MM.1S (cell line): ENCODE results near the gene RGS13.

Source experiments
- DNase-seq: peaks from one replicate; pipeline ENCODE4 v3.0.0-alpha.2; 2015
- H2AFZ ChIP-seq: fragments of 300-600 bp; sonication (generic); 2 replicates; pipeline ENCODE4 v1.6.0; 2016; ENCODE audit warnings: antibody characterized with exemption, low read length
- H3F3A ChIP-seq: fragments of 300-600 bp; sonication (generic); 2 replicates; pipeline ENCODE4 v1.6.1; 2016; ENCODE audit warnings: mild to moderate bottlenecking, antibody characterized with exemption, low read length, moderate library complexity, mixed read lengths; ENCODE audit not compliant: insufficient read depth
- H3K27ac ChIP-seq: fragments of 300-600 bp; sonication (generic); 2 replicates; pipeline ENCODE4 v1.5.1; 2016; ENCODE audit warnings: mild to moderate bottlenecking, low read length
- H3K27me3 ChIP-seq: fragments of 300-600 bp; sonication (generic); replicated peaks from 2 replicates; pipeline ENCODE4 v1.6.0; 2016; ENCODE audit warnings: low read length; ENCODE audit not compliant: insufficient read depth
- H3K36me3 ChIP-seq: fragments of 300-600 bp; sonication (generic); replicated peaks from 2 replicates; pipeline ENCODE4 v1.6.1; 2016; ENCODE audit warnings: mild to moderate bottlenecking, low read length, mixed read lengths; ENCODE audit not compliant: insufficient read depth
- H3K4me1 ChIP-seq: fragments of 300-600 bp; sonication (generic); 2 replicates; pipeline ENCODE4 v1.6.1; 2016; ENCODE audit warnings: low read length, mixed read lengths
- H3K4me2 ChIP-seq: fragments of 300-600 bp; sonication (generic); 2 replicates; pipeline ENCODE4 v1.6.0; 2016; ENCODE audit warnings: low read depth, low read length
- H3K4me3 ChIP-seq: fragments of 300-600 bp; sonication (generic); 2 replicates; pipeline ENCODE4 v1.5.1; 2016; ENCODE audit warnings: low read length, mixed read lengths
- H3K79me2 ChIP-seq: fragments of 300-600 bp; sonication (generic); 2 replicates; pipeline ENCODE4 v1.6.1; 2016; ENCODE audit warnings: mixed run types, low read length, mixed read lengths
- H3K9ac ChIP-seq: fragments of 300-600 bp; sonication (generic); 2 replicates; pipeline ENCODE4 v1.6.1; 2016; ENCODE audit warnings: low read length, mixed read lengths
- H3K9me2 ChIP-seq: fragments of 300-600 bp; sonication (generic); replicated peaks from 2 replicates; pipeline ENCODE4 v1.6.1; 2016; ENCODE audit warnings: mild to moderate bottlenecking, low read length, mixed read lengths; ENCODE audit not compliant: insufficient read depth
- H3K9me3 ChIP-seq: fragments of 300-600 bp; sonication (generic); replicated peaks from 2 replicates; pipeline ENCODE4 v1.6.1; 2016; ENCODE audit warnings: mild to moderate bottlenecking, low read length, mixed read lengths; ENCODE audit not compliant: insufficient read depth
- H4K20me1 ChIP-seq: fragments of 300-600 bp; sonication (generic); 2 replicates; pipeline ENCODE4 v1.6.1; 2016; ENCODE audit warnings: mild to moderate bottlenecking, low read length, moderate library complexity, mixed read lengths; ENCODE audit not compliant: insufficient read depth
- EZH2 ChIP-seq: fragments of 300-600 bp; sonication (generic); optimal IDR thresholded peaks from 2 replicates; pipeline ENCODE3; 2017; ENCODE audit warnings: low read depth, mild to moderate bottlenecking, antibody characterized with exemption, low read length, mixed read lengths
- EZH2phosphoT487 ChIP-seq: fragments of 300-600 bp; sonication (generic); IDR thresholded peaks from 2 replicates; pipeline ENCODE4 v1.6.1; 2018; ENCODE audit warnings: antibody characterized with exemption, low read length
- TF ChIP-seq, protein P1 (sequence below): fragments of 300-600 bp; sonication (generic); IDR thresholded peaks from 2 replicates; pipeline ENCODE4 v1.5.1; 2016; ENCODE audit warnings: antibody characterized with exemption, low read length, mixed read lengths

The RGS13 gene

DNA sequence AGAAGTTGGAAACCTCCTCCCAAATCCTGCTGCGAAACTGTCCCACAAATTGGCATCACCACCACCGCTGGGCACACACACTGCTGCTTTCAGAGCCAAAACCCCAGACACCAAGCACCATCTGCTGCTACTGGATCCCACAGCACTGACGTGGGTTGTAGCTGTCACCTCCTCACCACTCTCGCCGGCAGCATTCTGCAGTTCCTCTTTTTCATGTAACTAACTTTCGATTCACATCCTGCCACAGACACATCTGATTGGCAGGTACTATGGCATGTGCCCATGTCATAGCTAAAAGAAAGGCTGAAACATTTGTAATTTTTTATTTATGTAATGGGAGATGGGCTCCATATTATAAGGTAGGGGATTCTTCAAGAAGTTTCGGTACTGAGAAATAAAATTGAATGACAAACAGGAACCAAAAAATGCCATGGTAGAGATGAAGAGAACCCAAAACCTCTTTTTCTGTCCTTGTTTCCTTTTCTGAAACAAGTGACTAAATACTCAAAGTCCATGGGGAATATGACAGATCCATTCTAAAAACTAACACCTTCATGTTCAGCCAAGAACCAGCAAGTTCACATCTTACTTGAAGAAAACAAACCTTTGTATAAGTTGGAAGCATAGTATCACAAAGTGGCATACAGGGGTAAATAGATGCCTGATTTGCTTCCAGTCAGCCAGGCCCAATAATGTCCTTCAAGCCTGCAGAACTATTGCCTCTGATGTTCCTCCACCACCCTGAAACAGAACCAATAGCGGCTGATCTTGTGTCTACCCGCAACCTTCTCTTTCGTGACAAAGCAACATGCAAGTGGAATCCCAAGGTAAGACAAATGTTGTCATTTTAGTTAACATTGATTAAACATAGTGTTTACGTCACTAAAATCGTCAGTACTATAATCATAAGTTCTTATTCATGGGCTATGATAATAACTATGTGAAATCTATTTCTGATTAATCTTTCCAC lies 26.6 kb upstream of the RGS13 start:
- Histone ChIP-seq H3K9me3 (no peaks in the 10 kb centered on the region), H4K20me1 (no peaks in the 10 kb centered on the region), H3K27ac (peak overlapping the region; percentile 68), H3K4me2 (peak overlapping the region; percentile 48), H3K4me3 (peak overlapping the region; percentile 9), H3K9me2 (no peaks in the 10 kb centered on the region), H3K79me2 (no peaks in the 10 kb centered on the region), H2AFZ (peak overlapping the region; percentile 61), H3K4me1 (peaks cover 45% of the 10 kb centered on the region), H3K27me3 (no peaks in the 10 kb centered on the region), H3K36me3 (no peaks in the 10 kb centered on the region), H3F3A (peaks cover 25% of the 10 kb centered on the region), H3K9ac (peak overlapping the region; percentile 40)
- TF ChIP-seq, protein P1, sequence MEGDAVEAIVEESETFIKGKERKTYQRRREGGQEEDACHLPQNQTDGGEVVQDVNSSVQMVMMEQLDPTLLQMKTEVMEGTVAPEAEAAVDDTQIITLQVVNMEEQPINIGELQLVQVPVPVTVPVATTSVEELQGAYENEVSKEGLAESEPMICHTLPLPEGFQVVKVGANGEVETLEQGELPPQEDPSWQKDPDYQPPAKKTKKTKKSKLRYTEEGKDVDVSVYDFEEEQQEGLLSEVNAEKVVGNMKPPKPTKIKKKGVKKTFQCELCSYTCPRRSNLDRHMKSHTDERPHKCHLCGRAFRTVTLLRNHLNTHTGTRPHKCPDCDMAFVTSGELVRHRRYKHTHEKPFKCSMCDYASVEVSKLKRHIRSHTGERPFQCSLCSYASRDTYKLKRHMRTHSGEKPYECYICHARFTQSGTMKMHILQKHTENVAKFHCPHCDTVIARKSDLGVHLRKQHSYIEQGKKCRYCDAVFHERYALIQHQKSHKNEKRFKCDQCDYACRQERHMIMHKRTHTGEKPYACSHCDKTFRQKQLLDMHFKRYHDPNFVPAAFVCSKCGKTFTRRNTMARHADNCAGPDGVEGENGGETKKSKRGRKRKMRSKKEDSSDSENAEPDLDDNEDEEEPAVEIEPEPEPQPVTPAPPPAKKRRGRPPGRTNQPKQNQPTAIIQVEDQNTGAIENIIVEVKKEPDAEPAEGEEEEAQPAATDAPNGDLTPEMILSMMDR, result peak; percentile 56
- TF ChIP-seq EZH2phosphoT487, result no peak
- peak; percentile 95 for DNase-seq

DNA sequence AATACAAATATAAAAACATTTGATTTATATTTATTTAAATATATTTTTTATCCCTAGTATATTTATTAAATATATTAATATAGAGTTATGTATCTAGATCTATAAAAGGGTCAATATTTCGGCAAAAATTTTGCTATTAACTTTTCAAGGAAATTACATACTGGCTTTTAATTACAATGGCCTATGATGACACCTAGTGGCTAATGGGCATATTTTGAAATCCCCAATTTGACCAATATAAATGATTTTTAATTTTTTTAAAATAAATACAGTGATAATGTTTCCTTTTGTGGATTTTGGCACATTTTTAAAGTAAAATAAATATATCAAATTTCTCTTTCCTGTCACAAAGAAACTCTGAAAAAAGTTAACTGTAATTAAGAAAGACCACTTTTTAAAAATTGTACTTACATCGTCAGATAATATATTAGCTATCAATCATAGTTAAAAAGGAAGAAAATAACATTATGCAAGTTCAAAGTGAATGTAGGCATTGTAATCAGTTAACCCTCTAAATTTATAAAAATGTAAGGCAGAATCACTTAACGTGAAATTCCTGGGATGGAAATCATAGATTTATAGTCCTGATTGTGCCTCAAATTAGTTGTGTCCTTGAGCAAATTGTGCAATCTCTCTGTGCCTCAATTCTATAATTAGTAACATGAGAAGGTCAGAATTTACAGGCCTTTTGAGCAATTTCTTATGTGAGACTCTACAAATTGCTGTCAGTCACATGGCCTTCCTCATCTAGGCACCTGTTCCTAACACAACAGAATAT lies 25.6 kb upstream of the RGS13 start:
- H3K4me1 ChIP-seq, result peaks cover 50% of the 10 kb centered on the region
- peak overlapping the region; percentile 48; the same call in 1 of the 2 replicates for H3K4me2 ChIP-seq
- H3K9me3 ChIP-seq, result no peaks in the 10 kb centered on the region
- no peaks in the 10 kb centered on the region for H4K20me1 ChIP-seq
- TF ChIP-seq EZH2 (no peak), EZH2phosphoT487 (no peak)
- TF ChIP-seq, protein P1, result peak; percentile 39
- peak; percentile 59 for DNase-seq
- no peak overlapping the region for H3K4me3 ChIP-seq
- H3K9ac ChIP-seq, result no peak overlapping the region
- no peak overlapping the region for H2AFZ ChIP-seq
- H3F3A ChIP-seq, result peaks cover 24% of the 10 kb centered on the region
- H3K79me2 ChIP-seq, result no peaks in the 10 kb centered on the region
- H3K9me2 ChIP-seq, result no peaks in the 10 kb centered on the region
- H3K27ac ChIP-seq, result no peak overlapping the region
- no peaks in the 10 kb centered on the region for H3K36me3 ChIP-seq
- H3K27me3 ChIP-seq, result no peaks in the 10 kb centered on the region

- no peak overlapping the region for H2AFZ ChIP-seq
- no peaks in the 10 kb centered on the region for H3K9me2 ChIP-seq
- H3K9me3 ChIP-seq, result no peaks in the 10 kb centered on the region
- no peaks in the 10 kb centered on the region for H3K27me3 ChIP-seq
- no peak overlapping the region for H3K9ac ChIP-seq
- DNase-seq, result peak; percentile 60
- H3K4me2 ChIP-seq, result no peak overlapping the region
- no peaks in the 10 kb centered on the region for H4K20me1 ChIP-seq
- H3K36me3 ChIP-seq, result no peaks in the 10 kb centered on the region
- peaks cover 13% of the 10 kb centered on the region for H3K4me1 ChIP-seq
- TF ChIP-seq EZH2phosphoT487 (no peak), EZH2 (no peak)
- TF ChIP-seq, protein P1, result no peak
- peaks cover 3% of the 10 kb centered on the region; the same call in 1 of the 2 replicates for H3F3A ChIP-seq
- no peak overlapping the region for H3K4me3 ChIP-seq
- H3K79me2 ChIP-seq, result no peaks in the 10 kb centered on the region
- H3K27ac ChIP-seq, result no peak overlapping the region; the same call in 1 of the 2 replicates
These were observed 20.9 kb upstream of the RGS13 start for GRCh38 chr1:192615055-192615454.
